MG63 (cell line): ENCODE data around the gene ASB7. TPM values are rescaled to one million over a fixed set of nuclear protein-coding genes. Genes with fewer than 3 reads are reported as not detected.

Experiments
- DNase-seq: peaks from one replicate; pipeline ENCODE4 v3.0.0-alpha.2; 2020
- H3K27me3 ChIP-seq: fragments of 250-450 bp; sonication (Bioruptor Pico); 2 replicates; pipeline ENCODE4 v1.5.1; 2020; ENCODE audit warnings: mild to moderate bottlenecking, moderate library complexity
- H3K36me3 ChIP-seq: fragments of 250-450 bp; sonication (Bioruptor Pico); 2 replicates; pipeline ENCODE4 v1.5.1; 2020; ENCODE audit warnings: mild to moderate bottlenecking, moderate library complexity
- H3K4me3 ChIP-seq: fragments of 250-450 bp; sonication (Bioruptor Pico); 2 replicates; pipeline ENCODE4 v1.5.1; 2020; ENCODE audit warnings: mild to moderate bottlenecking, moderate library complexity
- H3K9me3 ChIP-seq: fragments of 250-450 bp; sonication (Bioruptor Pico); 2 replicates; pipeline ENCODE4 v1.5.1; 2020; ENCODE audit warnings: mild to moderate bottlenecking, moderate library complexity
- total RNA-seq: library from RNA; depleted of rRNA; stranded (reverse); fragments of >200 nt; shearing (Covaris generic); gene quantifications from 2 replicates; pipeline ENCODE4 v1.2.3, GENCODE V29; 2014; ENCODE audit warnings: low replicate concordance; rRNA removed

ASB7 gene
- total RNA-seq, 1 experiment from 2014 or later = 12.8 TPM

- peak; percentile 92 for DNase-seq
- H3K9me3 ChIP-seq = no peaks in the 10 kb centered on the region
- no peak overlapping the region for H3K4me3 ChIP-seq
- H3K27me3 ChIP-seq = no peaks in the 10 kb centered on the region
- H3K36me3 ChIP-seq = no peaks in the 10 kb centered on the region
Observed at GRCh38 chr15:100687582-100688141, 85.3 kb downstream of the ASB7 start.

- no peaks in the 10 kb centered on the region for H3K27me3 ChIP-seq
- DNase-seq = no peak
- H3K4me3 ChIP-seq = no peak overlapping the region
- H3K36me3 ChIP-seq = no peaks in the 10 kb centered on the region
- H3K9me3 ChIP-seq = no peaks in the 10 kb centered on the region
Observed at GRCh38 chr15:100688549-100689120, 86.2 kb downstream of the ASB7 start.

- no peaks in the 10 kb centered on the region for H3K9me3 ChIP-seq
- H3K4me3 ChIP-seq = no peak overlapping the region
- no peaks in the 10 kb centered on the region for H3K27me3 ChIP-seq
- no peaks in the 10 kb centered on the region for H3K36me3 ChIP-seq
- DNase-seq = no peak
Observed at GRCh38 chr15:100689131-100689899, 86.9 kb downstream of the ASB7 start.

- peak; percentile 78 for DNase-seq
- no peaks in the 10 kb centered on the region for H3K36me3 ChIP-seq
- 0 out of 2 replicates have a peak, but pooled peaks cover under 1% of the 10 kb centered on the region for H3K9me3 ChIP-seq
- H3K4me3 ChIP-seq = no peak overlapping the region
- no peaks in the 10 kb centered on the region for H3K27me3 ChIP-seq
Observed at GRCh38 chr15:100690032-100690794, 87.8 kb downstream of the ASB7 start.

GRCh38 chr15:100690795-100691158 lies 88.4 kb downstream of the ASB7 start:
- DNase-seq = peak; percentile 77
- Histone ChIP-seq H3K36me3 (no peaks in the 10 kb centered on the region), H3K27me3 (no peaks in the 10 kb centered on the region), H3K4me3 (no peak overlapping the region), H3K9me3 (0 out of 2 replicates have a peak, but pooled peaks cover 6% of the 10 kb centered on the region)

DNA sequence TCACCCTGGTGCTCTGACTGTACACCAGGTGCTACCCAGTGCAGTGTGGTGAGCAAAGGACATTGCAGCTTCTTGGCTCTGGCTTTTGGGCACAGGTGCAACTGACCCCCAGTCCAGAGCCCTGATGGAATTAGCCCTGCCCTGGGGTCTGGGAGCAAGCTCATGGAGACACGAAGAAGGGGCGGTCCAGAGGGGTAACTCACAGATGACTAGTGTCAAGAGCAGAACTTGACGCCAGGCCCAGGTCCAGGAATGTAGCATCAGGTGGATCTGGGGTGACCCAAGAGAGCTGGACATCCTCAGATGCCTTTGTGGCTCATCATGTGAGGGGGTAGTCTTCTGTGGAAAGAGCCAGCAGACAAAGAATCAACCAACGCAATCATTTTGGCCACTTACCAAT lies 88.9 kb downstream of the ASB7 start:
- 0 out of 2 replicates have a peak, but pooled peaks cover 6% of the 10 kb centered on the region for H3K9me3 ChIP-seq
- DNase-seq = no peak
- no peaks in the 10 kb centered on the region for H3K36me3 ChIP-seq
- no peak overlapping the region for H3K4me3 ChIP-seq
- H3K27me3 ChIP-seq = no peaks in the 10 kb centered on the region

DNA sequence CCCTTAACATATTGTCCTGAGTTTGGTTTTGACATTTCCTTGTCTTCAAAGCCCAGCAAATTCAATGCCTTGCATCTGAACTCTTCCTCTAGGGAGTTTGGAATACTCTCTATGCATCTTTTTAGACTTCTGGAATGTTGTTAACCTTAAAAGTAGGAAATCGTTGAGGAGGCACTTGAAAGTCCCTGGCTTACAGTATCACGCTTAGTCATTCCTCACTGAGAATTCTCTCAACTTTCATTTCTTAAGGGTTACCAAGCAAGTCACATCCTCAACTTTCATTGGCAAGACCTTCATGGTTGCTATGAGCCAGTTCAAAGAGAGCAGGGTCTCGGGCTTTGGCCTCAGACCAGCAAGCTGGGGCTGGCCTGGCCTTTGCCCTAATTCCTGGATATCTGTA lies 89.9 kb downstream of the ASB7 start:
- Histone ChIP-seq H3K36me3 (no peaks in the 10 kb centered on the region), H3K9me3 (0 out of 2 replicates have a peak, but pooled peaks cover 6% of the 10 kb centered on the region), H3K27me3 (no peaks in the 10 kb centered on the region), H3K4me3 (no peak overlapping the region)
- DNase-seq = no peak

GRCh38 chr15:100692671-100693070 lies 90.3 kb downstream of the ASB7 start:
- Histone ChIP-seq H3K9me3 (0 out of 2 replicates have a peak, but pooled peaks cover 6% of the 10 kb centered on the region), H3K4me3 (no peak overlapping the region), H3K27me3 (no peaks in the 10 kb centered on the region), H3K36me3 (no peaks in the 10 kb centered on the region)
- DNase-seq = no peak

GRCh38 chr15:100693451-100693850 lies 91.1 kb downstream of the ASB7 start:
- no peak for DNase-seq
- H3K36me3 ChIP-seq = no peaks in the 10 kb centered on the region
- 0 out of 2 replicates have a peak, but pooled peaks cover 6% of the 10 kb centered on the region for H3K9me3 ChIP-seq
- no peak overlapping the region for H3K4me3 ChIP-seq
- H3K27me3 ChIP-seq = no peaks in the 10 kb centered on the region

DNA sequence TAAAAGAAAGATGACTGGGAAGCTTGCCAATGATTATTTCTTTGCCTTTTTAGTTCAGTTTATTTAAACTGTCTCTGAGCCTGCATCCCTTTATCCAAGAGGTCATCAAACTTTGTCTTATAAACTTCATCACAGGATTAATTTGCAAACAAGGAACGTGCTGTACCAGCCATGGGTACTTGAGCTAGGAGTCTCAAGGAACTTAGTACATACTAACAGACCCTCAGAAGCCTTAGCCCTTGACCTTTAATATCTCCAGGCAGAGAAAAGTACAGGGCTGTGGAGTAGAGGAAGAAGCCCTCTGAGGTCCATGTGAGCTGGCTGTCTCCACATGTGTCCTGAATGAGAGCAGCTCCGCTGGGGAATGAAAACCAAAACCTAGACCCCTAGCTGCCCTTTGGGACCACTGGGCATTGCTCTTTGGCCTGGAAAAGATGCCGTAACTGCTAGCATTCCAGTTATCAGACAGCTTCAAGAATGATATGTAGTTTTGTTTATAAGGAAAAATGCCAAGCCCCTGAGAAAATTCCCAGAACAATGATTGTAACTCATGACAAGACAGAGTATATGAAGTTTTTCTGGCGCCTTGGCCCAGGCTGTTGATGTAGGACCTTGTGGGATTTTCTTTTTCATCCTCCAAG lies 92.1 kb downstream of the ASB7 start:
- no peak for DNase-seq
- no peaks in the 10 kb centered on the region for H3K27me3 ChIP-seq
- H3K36me3 ChIP-seq = no peaks in the 10 kb centered on the region
- 0 out of 2 replicates have a peak, but pooled peaks cover 6% of the 10 kb centered on the region for H3K9me3 ChIP-seq
- no peak overlapping the region for H3K4me3 ChIP-seq

GRCh38 chr15:100695048-100695447 lies 92.7 kb downstream of the ASB7 start:
- H3K9me3 ChIP-seq = 0 out of 2 replicates have a peak, but pooled peaks cover 6% of the 10 kb centered on the region
- H3K27me3 ChIP-seq = no peaks in the 10 kb centered on the region
- no peak for DNase-seq
- H3K4me3 ChIP-seq = no peak overlapping the region
- no peaks in the 10 kb centered on the region for H3K36me3 ChIP-seq

- 0 out of 2 replicates have a peak, but pooled peaks cover 6% of the 10 kb centered on the region for H3K9me3 ChIP-seq
- H3K27me3 ChIP-seq = no peaks in the 10 kb centered on the region
- H3K4me3 ChIP-seq = no peak overlapping the region
- no peak for DNase-seq
- H3K36me3 ChIP-seq = no peaks in the 10 kb centered on the region
Observed at GRCh38 chr15:100696452-100696851, 94.1 kb downstream of the ASB7 start.

Other genes starting within 250 kb of the ASB7 start
- not detected in 2 replicates for gene CERS3, start 73.6 kb upstream of the ASB7 start, total RNA-seq
- 8.0 and 24.3 TPM in 2 replicates for gene LINS1, start 405 bp upstream of the ASB7 start, total RNA-seq